ENCODE measurements around the gene NISCH.

The NISCH gene

DNA sequence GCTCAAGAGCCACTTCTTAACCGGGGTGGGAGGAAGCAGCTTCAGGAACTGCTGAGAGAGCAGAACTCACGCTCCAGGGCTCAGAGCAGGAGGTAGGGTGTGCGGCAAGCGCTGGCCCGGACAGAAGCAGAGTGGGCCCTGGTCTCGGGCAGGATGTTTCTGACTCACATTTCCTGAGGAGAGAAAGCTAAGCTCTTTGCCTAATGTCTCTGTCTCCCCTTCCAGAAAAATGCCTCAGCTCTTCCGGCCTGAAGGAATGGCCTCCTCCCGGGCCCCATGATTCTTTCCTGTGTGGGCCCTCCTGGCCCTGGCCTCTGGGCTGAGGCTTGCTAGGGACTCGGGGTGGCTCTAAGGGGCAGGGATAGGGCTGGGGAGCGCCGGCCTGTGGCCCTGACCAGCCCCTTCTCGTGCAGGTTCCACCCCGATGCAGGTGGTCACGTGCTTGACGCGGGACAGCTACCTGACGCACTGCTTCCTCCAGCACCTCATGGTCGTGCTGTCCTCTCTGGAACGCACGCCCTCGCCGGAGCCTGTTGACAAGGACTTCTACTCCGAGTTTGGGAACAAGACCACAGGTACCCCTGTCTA lies 35.6 kb downstream of the NISCH start:
- DNase-seq = no peak

DNA sequence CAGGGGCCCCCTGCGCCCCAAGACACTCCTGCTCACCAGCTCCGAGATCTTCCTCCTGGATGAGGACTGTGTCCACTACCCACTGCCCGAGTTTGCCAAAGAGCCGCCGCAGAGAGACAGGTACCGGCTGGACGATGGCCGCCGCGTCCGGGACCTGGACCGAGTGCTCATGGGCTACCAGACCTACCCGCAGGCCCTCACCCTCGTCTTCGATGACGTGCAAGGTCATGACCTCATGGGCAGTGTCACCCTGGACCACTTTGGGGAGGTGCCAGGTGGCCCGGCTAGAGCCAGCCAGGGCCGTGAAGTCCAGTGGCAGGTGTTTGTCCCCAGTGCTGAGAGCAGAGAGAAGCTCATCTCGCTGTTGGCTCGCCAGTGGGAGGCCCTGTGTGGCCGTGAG lies 36.7 kb downstream of the NISCH start:
- DNase-seq = no peak

DNA sequence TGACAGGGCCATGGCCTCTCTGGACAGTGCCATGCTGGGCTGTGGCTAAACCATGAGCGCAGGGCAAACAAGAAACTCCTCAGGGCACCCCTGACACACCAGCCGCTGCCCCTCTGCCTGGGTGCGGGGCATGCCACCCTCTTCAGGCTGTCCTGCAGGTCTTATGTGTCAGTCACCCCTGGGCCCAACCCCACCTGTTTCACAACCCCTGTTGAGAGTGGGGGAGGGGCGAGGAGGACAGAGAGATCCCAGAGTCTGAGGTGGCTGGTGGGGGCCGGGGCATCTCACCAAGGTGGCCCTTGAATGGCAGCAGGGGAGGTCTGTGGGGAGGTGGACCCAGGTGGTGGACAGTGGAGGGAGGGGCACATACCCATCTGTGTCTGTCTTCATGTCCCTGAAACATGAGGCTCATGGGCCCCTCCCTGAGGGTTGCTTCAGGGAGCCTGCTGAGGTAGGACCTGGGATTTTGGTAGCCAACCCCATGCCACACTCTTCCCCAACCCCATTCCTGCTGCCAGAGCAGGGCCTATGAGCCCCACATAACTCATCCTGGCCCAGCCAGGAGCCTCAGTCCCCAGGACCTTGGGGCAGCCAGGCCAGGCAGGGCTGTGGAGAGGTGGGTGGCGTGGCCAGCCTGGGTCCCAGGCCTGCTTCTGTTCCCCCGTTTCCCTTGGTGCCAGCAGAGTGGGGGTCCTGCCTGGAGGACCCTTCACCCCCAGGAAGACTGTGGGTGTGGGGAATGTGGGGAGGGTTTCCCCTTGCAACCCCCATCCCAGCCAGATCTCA lies 38.0 kb downstream of the NISCH start:
- DNase-seq = no peak

DNA sequence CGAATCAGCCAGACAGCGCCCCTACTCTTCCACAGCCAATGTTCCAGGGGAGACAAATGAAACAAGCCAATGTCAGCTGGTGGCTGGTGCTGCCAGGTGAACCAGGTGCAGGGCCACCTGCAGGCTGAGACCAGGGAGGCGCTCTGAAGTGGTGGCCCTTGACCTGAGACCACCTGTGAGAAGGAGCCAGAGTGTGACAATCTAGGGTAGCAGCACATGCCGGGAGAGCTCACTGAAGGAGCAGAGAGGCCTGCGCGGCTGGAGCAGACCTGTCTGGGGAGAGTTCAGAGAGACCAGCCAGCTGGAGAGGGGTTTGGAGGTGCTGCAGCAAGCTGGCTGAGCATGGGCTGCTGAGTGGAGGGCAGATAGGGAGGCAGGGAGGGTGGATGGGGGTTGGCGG lies 39.0 kb downstream of the NISCH start:
- no peak for DNase-seq

DNA sequence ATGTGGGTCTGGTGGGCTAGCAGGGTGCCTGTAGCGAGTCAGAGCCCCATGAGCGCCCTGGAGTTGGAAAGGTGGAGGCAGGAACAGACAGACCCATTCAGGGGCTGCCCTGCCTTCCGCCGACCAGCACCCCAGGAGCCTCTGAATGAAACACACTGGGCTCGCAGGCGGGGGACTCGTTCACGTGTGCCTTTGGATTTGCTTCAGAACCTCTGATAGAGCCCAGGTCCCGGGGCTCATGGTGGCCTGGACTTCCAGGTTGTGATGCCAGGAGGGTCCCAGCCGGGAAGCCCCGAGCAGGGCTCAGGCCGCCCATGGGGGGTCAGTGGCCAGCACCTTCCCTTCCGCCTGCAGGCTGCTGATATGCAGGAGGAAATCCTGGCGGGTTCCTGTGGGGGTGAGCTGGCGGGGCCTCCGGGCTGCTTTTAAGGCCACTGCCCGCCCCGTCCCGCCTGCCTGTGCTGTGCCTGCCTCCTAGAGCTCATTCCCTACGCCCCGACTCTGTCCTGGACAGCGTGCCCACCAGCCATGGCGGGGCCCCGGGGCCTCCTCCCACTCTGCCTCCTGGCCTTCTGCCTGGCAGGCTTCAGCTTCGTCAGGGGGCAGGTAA lies 39.6 kb downstream of the NISCH start, which contains the start of gene STAB1:
Gene STAB1, plus strand, starts transcription at position 453 of the 610 bp plus-strand sequence. Its CDS starts 76 bp downstream, at position 529.
- no peak for DNase-seq

DNA sequence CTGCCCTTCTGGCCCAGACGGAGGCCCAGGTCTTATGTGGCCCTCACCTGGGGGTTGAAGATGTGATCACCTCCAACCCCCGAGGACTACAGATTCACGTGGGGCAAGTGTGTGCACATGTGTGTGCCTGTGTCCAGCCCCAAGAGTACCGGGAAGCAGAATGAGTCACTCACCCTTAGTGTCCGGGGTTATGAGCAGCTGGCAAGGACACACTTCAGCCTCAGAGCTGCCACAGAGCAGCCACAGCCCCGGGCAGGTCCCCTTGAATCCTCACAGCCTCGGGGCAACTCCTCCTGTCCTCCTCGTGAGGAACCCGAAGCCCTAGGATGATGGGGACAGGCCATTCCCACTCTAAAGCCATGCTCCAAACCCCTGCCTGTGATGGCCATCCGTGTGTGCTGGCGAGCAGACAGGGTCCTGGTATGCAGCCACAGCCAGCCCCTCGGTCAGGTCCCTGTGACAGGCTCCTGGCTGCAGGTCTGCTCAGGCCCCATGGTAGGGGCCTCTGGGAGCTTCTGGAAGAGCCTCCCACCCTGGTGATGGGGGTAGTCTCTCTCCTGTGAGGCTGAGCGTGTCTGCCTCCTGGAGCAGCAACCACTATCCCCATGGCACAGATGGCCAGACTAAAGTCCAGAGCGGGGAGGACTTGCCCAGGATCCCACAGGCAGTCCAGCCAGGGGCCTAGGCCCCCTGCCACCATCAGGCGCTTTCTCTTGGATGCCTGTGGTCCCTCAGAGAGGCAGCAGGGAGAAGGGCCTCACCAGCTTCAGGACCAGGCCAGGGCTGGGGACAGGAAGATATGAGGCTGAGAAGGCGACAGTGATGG lies 40.6 kb downstream of the NISCH start:
- no peak for DNase-seq

DNA sequence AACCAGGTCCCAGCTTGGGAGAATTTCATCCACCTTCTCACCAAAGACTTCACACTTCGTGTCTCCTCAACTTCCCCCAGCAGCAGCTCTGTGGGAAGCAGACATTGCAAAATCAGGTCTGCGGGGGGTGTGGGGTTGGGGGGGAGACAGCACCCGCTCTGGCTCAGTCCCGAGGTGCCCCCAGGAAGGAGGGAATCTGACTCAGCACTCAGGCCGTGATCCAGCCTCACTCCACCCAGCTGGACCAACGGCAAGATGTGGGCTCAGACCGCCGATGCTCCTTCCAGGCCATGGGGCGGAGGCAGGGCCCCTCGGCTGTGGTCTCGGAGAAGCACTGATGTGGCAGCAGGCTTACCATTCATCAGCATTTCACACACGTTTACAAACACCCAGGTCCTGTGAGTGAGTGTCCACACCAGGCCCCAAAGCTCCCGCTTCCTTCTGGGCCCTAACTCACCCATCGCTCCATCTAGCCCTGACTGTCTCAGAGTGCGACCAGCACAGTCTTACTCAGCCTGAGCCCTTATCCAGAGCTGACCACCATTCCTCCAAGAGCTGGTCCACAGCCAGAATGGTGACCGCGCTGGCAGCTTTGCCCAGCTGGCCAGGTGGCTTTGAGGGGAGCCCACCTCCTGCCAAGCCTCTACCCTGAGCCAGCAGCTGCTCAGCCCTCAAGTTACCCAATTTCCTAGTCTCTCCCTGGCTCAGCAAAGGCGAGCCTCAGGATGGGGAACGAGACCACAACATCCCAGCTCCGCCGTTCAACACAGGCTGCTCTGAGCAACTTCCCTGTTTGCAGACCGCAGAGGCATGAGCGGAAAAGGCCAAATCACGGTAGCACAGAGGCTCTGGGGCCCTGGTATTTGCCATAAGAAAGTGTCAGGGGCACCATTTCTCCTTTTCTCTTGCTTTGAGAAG lies 43.0 kb downstream of the NISCH start:
- no peak for DNase-seq

DNA sequence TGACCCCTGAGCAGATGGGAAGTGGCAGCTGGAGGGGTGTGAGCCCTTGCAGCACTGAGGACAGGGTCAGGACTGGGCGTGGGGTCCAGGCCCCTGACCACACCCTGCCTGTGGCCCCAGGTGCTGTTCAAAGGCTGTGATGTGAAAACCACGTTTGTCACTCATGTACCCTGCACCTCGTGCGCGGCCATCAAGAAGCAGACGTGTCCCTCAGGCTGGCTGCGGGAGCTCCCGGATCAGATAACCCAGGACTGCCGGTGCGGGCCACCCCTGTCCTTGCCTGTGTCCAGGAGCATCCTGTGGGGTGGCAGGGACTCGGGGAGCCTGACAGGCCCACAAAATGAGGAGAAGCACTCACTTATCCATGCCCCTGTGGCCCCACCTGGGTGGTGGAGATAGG lies 45.6 kb downstream of the NISCH start:
- no peak for DNase-seq

DNA sequence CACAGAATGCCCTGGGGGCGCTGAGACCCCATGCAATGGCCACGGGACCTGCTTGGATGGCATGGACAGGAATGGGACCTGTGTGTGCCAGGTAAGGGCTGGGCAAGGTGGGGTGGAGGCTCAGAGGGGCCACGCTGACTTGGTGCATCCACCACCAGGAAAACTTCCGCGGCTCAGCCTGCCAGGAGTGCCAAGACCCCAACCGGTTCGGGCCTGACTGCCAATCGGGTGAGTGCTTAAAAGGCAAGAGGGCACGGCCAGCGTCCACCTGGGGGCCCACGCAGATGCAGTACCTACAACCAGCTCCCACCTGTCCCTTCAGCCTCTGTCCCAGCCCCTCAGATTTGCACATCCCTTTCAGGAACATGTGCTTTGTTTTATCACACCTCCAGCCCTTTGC lies 46.6 kb downstream of the NISCH start:
- DNase-seq = no peak

DNA sequence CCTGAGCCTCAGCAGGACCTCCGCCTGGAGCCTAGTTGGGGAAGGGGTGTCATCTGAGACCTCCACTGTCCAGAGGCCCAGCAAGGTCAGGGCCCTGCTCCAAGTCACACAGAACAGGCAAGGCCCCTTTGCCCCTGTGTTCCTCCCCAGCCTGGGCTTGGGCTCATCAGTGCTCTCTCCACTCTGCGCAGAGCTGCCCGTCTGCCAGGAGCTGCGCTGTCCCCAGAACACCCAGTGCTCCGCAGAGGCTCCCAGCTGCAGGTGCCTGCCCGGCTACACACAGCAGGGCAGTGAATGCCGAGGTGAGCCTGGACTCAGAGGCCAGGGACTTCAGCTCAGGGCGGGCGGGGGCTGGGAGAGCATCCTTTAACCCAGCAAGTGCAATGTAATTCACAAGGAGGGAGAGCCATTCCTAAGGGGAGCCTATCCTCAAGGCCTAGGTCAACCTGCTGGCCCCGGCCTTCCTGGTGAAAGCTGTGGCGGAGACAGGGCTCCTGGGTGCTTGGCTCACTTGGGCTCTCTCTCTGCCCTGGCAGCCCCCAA lies 47.5 kb downstream of the NISCH start:
- DNase-seq = no peak

DNA sequence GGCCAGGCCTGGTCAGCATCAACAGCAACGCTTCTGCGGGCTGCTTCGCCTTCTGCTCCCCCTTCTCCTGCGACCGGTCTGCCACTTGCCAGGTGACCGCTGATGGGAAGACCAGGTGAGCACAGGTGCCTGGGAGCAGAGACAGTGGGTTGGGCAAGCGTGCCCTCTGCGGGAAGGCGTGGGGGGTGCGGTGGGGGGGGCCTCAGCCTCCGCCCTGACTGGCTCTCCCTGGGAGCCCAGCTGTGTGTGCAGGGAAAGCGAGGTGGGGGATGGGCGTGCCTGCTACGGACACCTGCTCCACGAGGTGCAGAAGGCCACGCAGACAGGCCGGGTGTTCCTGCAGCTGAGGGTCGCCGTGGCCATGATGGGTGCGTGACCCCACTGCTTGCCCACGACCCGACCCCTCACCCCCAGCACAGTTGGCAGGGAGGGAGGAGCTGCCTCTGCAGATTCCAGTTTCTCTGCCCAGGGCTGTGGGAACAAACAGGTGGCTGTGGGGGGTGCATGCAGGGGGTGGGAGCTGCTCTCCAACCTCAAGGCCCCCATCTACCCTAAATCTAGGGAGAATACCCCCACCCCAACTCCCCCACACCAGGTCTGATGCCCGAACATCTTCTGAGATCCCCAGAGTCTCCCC lies 48.5 kb downstream of the NISCH start:
- peak; percentile 4 for DNase-seq

DNA sequence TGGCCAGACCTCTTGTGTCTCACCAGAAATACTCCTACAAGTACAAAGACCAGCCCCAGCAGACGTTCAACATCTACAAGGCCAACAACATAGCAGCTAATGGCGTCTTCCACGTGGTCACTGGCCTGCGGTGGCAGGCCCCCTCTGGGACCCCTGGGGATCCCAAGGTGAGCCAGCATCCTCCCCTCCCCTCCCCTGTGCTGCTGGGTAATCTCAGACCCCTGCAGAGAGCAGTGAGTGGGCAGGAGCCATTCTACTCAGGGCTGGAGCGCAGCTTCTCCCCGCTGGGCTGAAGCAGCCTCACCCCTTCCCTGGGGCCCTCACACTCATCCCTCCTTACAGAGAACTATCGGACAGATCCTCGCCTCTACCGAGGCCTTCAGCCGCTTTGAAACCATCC lies 49.6 kb downstream of the NISCH start:
- DNase-seq = no peak

DNA sequence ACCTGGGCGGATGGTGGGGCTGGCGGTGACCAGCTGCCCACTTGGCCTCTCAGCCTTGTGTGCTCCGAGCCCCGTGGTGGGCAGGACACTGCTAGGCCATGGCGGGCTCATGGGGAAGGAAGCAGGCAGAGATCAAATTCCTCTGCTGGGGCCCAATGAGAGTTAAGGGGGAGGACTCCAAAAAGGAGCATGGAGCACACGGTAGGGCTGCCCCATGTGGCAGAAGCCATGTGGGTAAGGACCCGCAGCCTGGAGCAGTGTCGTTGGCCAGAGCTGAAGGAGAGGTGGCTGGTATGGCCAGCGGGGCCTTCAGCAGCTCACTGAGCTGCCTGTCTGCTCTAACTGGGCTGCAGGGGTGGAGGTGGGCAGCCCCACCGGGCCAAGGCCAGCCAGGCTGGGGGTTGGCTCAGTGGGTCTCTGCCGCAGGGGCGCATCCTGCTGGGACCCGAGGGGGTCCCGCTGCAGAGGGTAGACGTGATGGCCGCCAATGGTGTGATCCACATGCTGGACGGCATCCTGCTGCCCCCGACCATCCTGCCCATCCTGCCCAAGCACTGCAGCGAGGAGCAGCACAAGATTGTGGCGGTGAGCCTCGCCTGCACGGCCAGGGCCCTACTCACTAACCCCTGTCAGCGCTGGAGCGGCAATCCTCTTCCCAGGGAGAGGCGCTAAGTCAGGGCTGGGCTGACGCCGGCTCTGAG lies 51.0 kb downstream of the NISCH start:
- DNase-seq = no peak

DNA sequence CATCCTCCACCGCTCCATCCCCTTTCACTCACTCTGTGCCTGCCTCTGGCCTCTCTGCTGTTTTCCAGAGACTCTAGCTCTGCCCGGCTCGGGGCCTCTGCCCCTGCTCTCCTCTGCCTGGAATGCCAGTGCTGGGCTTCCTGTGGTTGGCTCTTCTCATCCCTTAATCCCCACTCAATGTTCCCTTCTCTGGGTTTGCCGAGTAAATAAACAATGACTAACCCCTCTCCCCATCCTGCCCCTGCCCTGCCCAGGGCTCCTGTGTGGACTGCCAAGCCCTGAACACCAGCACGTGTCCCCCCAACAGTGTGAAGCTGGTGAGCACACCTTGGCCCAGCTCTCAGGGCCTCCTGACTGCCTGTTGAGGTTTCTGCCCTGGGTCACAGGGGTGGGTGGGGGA lies 52.0 kb downstream of the NISCH start:
- no peak for DNase-seq

DNA sequence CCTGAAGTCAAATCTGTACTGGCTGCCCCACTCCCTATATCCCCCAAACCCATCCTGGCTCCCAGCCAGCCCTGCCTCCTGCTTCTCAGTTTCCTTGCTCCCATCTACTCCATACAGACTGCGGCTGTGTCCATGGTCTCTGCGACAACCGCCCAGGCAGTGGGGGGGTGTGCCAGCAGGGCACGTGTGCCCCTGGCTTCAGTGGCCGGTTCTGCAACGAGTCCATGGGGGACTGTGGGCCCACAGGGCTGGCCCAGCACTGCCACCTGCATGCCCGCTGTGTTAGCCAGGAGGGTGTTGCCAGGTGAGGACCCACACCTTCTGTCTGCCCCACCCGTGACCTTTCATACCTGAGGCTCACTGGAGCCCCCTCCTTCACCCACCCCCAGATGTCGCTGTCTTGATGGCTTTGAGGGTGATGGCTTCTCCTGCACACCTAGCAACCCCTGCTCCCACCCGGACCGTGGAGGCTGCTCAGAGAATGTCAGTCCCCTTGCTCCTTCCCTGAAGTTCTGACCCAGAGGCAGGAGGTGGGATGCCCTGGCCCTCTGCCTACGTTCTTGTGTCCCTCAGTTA lies 54.4 kb downstream of the NISCH start:
- DNase-seq = no peak

DNA sequence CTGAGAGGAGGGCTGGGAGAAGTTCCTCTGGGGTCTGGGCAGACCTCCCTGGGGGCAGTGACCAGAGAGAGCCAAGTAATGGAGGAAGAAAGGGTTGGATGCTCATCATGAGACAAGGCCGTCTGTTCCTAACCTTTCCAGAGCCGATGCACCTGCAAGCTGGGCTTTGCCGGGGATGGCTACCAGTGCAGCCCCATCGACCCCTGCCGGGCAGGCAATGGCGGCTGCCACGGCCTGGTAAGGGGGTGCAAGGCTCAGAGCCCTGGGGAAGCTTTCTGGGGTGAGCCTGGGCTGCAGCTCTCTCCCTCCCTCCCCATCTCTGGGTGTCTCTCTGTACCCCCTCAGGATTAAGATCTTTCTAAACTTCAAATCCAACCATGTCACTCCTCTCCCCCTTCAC lies 56.1 kb downstream of the NISCH start:
- no peak for DNase-seq

DNA sequence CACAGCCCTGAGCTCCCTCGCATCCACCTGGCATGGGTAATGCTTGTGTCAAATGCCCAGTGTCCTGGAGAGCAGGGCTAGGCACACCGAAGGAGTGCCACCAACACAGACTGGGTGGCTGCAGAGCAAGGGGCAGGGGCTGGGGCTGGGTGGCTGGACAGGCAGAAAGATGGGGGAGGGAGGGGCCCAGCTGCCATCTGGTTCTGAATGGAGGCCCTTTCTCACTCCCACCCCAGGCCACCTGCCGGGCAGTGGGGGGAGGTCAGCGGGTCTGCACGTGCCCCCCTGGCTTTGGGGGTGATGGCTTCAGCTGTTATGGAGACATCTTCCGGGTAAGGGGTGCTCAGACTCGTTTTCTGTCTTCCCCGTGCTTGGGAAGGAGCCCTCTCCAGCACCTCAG lies 56.7 kb downstream of the NISCH start:
- no peak for DNase-seq

DNA sequence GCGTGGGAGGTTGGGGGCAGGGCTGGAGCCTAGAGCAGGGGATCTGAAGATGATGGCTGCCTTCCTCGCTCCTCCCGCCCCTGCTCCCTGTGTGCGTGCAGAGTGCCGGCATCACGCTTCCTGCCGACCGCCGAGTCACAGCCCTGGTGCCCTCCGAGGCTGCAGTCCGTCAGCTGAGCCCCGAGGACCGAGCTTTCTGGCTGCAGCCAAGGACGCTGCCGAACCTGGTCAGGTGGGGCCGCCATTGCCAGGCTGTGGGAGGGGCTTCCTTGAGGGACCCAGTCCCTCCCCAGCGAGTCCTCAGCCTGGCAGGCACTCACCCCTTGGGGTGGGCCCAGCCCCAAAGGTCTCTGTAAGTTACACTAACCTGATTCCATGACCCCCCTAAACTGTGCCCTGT lies 57.3 kb downstream of the NISCH start:
- no peak for DNase-seq

DNA sequence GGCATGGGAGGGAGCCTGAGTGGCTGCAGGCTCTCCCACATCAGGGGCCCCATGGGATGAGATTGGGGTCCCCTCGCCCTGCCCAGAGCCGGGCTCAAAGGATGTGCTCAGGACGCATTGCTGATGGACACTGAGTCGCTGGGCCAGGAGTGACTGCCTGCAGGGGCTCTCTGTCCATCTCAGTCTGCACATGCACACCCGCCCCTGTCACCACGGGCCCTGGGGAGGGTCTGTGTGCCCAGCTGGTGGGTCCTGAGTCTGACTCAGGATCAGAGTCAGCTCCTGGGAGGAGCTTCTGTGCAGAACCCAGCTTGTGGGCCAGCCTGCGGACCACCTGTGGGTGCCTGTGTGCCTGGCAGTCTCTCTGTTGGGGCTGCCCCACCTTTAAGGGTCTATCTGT lies 57.9 kb downstream of the NISCH start:
- DNase-seq = no peak

DNA sequence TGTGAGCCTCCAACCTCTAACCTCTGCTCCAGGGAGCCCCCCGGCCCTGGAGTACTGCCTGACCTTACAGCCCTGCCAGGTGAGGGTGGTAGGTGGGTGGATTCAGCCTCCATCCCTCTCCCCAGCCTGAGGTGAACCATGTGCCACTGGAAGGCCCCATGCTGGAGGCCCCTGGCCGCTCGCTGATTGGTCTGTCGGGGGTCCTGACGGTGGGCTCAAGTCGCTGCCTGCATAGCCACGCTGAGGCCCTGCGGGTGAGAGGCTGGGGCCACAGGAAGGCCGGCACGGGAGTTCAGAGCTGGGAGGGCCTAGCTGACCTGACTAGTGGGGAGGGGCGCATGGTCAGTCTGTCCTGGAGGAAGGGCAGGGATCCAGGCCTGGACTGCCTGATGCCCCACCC lies 59.2 kb downstream of the NISCH start:
- DNase-seq = no peak

DNA sequence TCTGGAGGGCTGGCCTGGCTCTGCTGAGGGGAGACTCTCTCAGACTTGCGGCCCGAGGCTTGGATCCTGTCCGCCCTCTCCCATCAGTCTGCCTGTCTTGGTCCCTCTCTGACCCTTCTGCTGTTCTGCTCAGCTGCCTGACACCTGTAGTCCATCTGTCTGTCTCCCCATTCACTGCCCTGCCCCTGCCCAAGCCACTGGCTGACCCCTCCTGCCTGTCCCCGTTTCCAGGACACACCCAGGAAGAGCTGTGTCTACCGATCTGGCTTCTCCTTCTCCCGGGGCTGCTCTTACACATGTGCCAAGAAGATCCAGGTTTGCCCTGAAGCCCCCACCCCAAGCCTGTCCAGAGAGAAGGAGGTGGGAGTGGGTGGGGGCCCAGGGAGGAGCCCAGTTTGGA lies 59.8 kb downstream of the NISCH start:
- DNase-seq = no peak
